ENCODE data around the gene KRT74. TPM values are rescaled to one million over a fixed set of nuclear protein-coding genes. Genes with fewer than 3 reads are reported as not detected.

Gene KRT74
- total RNA-seq, 1 experiment from 2014 or later = not detected

- no peak for TF ChIP-seq HMGXB4 (CRISPR knock-in tag; IDR thresholded peaks at IDR 0.05)
- no peak for TF ChIP-seq CDX4 (CRISPR knock-in tag; IDR thresholded peaks at IDR 0.05; ENCODE audit: borderline replicate concordance)
- no peak for TF ChIP-seq FOXP1 (CRISPR knock-in tag; IDR thresholded peaks at IDR 0.05; ENCODE audit: borderline replicate concordance)
Observed at GRCh38 chr12:52546126-52546525, 27.5 kb downstream of the KRT74 start (continued).

GRCh38 chr12:52543985-52544883 lies 29.4 kb downstream of the KRT74 start:
- H3K27me3 Mint-ChIP-seq (ENCODE audit: low read depth) = no peaks in the 10 kb centered on the region
- CTCF ChIA-PET = interaction anchor here (1.0 to 3.7 kb wide), 10 partner anchors 9 to 437 kb away, joined by 3 to 24 read pairs (median 6); partner anchors contain the start of gene KRT5
- H3K9me3 Mint-ChIP-seq = no peaks in the 10 kb centered on the region
- TF ChIP-seq ZNF671 (CRISPR knock-in tag; IDR thresholded peaks at IDR 0.05) = no peak
- TF ChIP-seq MYBL2 (CRISPR knock-in tag; IDR thresholded peaks at IDR 0.05) = no peak
- TF ChIP-seq HMGXB4 (CRISPR knock-in tag; IDR thresholded peaks at IDR 0.05) = no peak
- no peak for TF ChIP-seq PREB (CRISPR knock-in tag; IDR thresholded peaks at IDR 0.05; ENCODE audit: borderline replicate concordance)
- no peak for TF ChIP-seq ZNF232 (CRISPR knock-in tag; IDR thresholded peaks at IDR 0.05)
- no peak for TF ChIP-seq ZNF138 (CRISPR knock-in tag; conservative IDR thresholded peaks at IDR 0.05)
- no peak for TF ChIP-seq FOXP1 (CRISPR knock-in tag; IDR thresholded peaks at IDR 0.05; ENCODE audit: borderline replicate concordance)
- TF ChIP-seq ETV6 (CRISPR knock-in tag; IDR thresholded peaks at IDR 0.05) = no peak
- no peak for TF ChIP-seq NR3C1 (CRISPR knock-in tag; conservative IDR thresholded peaks at IDR 0.05; ENCODE audit: low read depth)
- TF ChIP-seq ARID4B (CRISPR knock-in tag; IDR thresholded peaks at IDR 0.05; ENCODE audit: borderline replicate concordance) = no peak
- TF ChIP-seq TCF7 (CRISPR knock-in tag; IDR thresholded peaks at IDR 0.05; ENCODE audit: low read depth) = no peak
- no peak for TF ChIP-seq ZBTB21 (CRISPR knock-in tag; IDR thresholded peaks at IDR 0.05; ENCODE audit: borderline replicate concordance)
- TF ChIP-seq ZNF425 (CRISPR knock-in tag; conservative IDR thresholded peaks at IDR 0.05) = no peak
- no peaks in the 10 kb centered on the region for H3K36me3 Mint-ChIP-seq
- no peak overlapping the region for H3K27ac Mint-ChIP-seq
- no peak overlapping the region for H3K4me3 Mint-ChIP-seq
- H3K4me1 Mint-ChIP-seq = no peaks in the 10 kb centered on the region
- ATAC-seq (peak; percentile 68), DNase-seq (ENCODE audit: low spot score) (no peak)
- POLR2A ChIA-PET = no interaction called here
